Astrocyte (in vitro differentiated cells and primary cell): ENCODE results near the gene CTNND2. TPM values are rescaled to one million over a fixed set of nuclear protein-coding genes. Genes with fewer than 3 reads are reported as not detected.

Experiments used
- DNase-seq: peaks from one replicate; pipeline ENCODE4 v3.0.0-alpha.2; 2010; ENCODE audit warnings: low read depth
- FAIRE-seq: peaks from 2 replicates; lab custom pipeline; 2011; peaks lifted over from hg19 to GRCh38; lab: Jason Lieb, UNC
- H2AFZ ChIP-seq: 2 replicates; pipeline ENCODE4 v1.6.0; 2012; ENCODE audit warnings: low read depth, low read length, inconsistent platforms
- H3K27ac ChIP-seq: 2 replicates; pipeline ENCODE4 v1.5.1; 2011; ENCODE audit warnings: low read depth, low read length, inconsistent platforms
- H3K27me3 ChIP-seq: 2 replicates; pipeline ENCODE4 v1.6.0; 2011; ENCODE audit warnings: low read length, inconsistent platforms; ENCODE audit not compliant: insufficient read depth
- H3K36me3 ChIP-seq: 2 replicates; pipeline ENCODE4 v1.5.1; 2011; ENCODE audit warnings: low read length, inconsistent platforms; ENCODE audit not compliant: insufficient read depth
- H3K4me1 ChIP-seq: 2 replicates; pipeline ENCODE4 v1.5.1; 2011; ENCODE audit warnings: low read length, inconsistent platforms; ENCODE audit not compliant: insufficient read depth
- H3K4me2 ChIP-seq: 2 replicates; pipeline ENCODE4 v1.6.0; 2012; ENCODE audit warnings: low read length, inconsistent platforms
- H3K4me3 ChIP-seq: 2 replicates; pipeline ENCODE4 v1.5.1; 2011; ENCODE audit warnings: low read depth, mild to moderate bottlenecking, low read length, inconsistent platforms; ENCODE audit not compliant: insufficient read depth
- H3K79me2 ChIP-seq: 2 replicates; pipeline ENCODE4 v1.6.0; 2012; ENCODE audit warnings: mild to moderate bottlenecking, low read length, inconsistent platforms; ENCODE audit not compliant: insufficient read depth
- H3K9ac ChIP-seq: 2 replicates; pipeline ENCODE4 v1.6.0; 2012; ENCODE audit warnings: mild to moderate bottlenecking, low read length, inconsistent platforms
- H3K9me3 ChIP-seq: 2 replicates; pipeline ENCODE4 v1.5.1; 2012; ENCODE audit warnings: low read depth, mild to moderate bottlenecking, low read length, inconsistent platforms; ENCODE audit not compliant: insufficient read depth
- H4K20me1 ChIP-seq: 2 replicates; pipeline ENCODE4 v1.6.0; 2012; ENCODE audit warnings: low read length, inconsistent platforms; ENCODE audit not compliant: insufficient read depth
- H3K27ac Mint-ChIP-seq: one replicate; pipeline ENCODE4 v1.8.0; 2021; ENCODE audit warnings: mild to moderate bottlenecking, mixed read lengths; ENCODE audit not compliant: unreplicated experiment
- H3K27me3 Mint-ChIP-seq: one replicate; pipeline ENCODE4 v1.8.0; 2021; ENCODE audit warnings: low read depth, mixed read lengths; ENCODE audit not compliant: unreplicated experiment
- H3K36me3 Mint-ChIP-seq: one replicate; pipeline ENCODE4 v1.8.0; 2021; ENCODE audit warnings: low read depth, mixed read lengths; ENCODE audit not compliant: unreplicated experiment
- H3K4me1 Mint-ChIP-seq: one replicate; pipeline ENCODE4 v1.8.0; 2021; ENCODE audit warnings: low read depth, mixed read lengths; ENCODE audit not compliant: unreplicated experiment
- H3K4me3 Mint-ChIP-seq: one replicate; pipeline ENCODE4 v1.8.0; 2021; ENCODE audit warnings: mild to moderate bottlenecking, moderate library complexity, mixed read lengths; ENCODE audit not compliant: unreplicated experiment
- H3K9me3 Mint-ChIP-seq: one replicate; pipeline ENCODE4 v1.8.0; 2021; ENCODE audit warnings: mild to moderate bottlenecking, mixed read lengths; ENCODE audit not compliant: unreplicated experiment
- CTCF ChIP-seq: IDR thresholded peaks from 2 replicates; pipeline ENCODE4 v1.5.1; 2011; ENCODE audit warnings: low read depth, mild to moderate bottlenecking, inconsistent platforms, low read length, moderate library complexity; ENCODE audit not compliant: insufficient read depth
- EZH2 ChIP-seq: IDR thresholded peaks from 2 replicates; pipeline ENCODE4 v1.6.1; 2012; ENCODE audit warnings: mild to moderate bottlenecking, low read length, inconsistent platforms; ENCODE audit not compliant: insufficient read depth
- total RNA-seq: library from RNA; stranded (reverse); gene quantifications from 2 replicates; pipeline ENCODE4 v1.2.1, GENCODE V29; 2021

Gene CTNND2
- total RNA-seq, 1 donor from 2014 or later, result 4.5 TPM

GRCh38 chr5:11646141-11646540 lies 258.1 kb downstream of the CTNND2 start:
- H3K27me3 ChIP-seq, result peaks cover 2% of the 10 kb centered on the region
- Mint-ChIP-seq H3K9me3 (no peaks in the 10 kb centered on the region), H3K36me3 (no peaks in the 10 kb centered on the region), H3K27ac (no peak overlapping the region), H3K4me1 (no peaks in the 10 kb centered on the region), H3K27me3 (no peaks in the 10 kb centered on the region), H3K4me3 (no peak overlapping the region)
- H4K20me1 ChIP-seq, result no peaks in the 10 kb centered on the region
- no peaks in the 10 kb centered on the region for H3K36me3 ChIP-seq
- H3K4me1 ChIP-seq, result no peaks in the 10 kb centered on the region
- H3K79me2 ChIP-seq, result no peaks in the 10 kb centered on the region
- no peak for TF ChIP-seq EZH2
- no peak for TF ChIP-seq CTCF
- H3K4me3 ChIP-seq, result no peak overlapping the region
- H3K27ac ChIP-seq, result no peak overlapping the region
- FAIRE-seq (no peak), DNase-seq (no peak)
- no peaks in the 10 kb centered on the region for H3K9me3 ChIP-seq
- H2AFZ ChIP-seq, result no peak overlapping the region
- H3K4me2 ChIP-seq, result no peak overlapping the region
- no peak overlapping the region for H3K9ac ChIP-seq

GRCh38 chr5:11642438-11642837 lies 261.8 kb downstream of the CTNND2 start:
- no peaks in the 10 kb centered on the region for H3K4me1 ChIP-seq
- H3K9me3 ChIP-seq, result no peaks in the 10 kb centered on the region
- H3K4me1 Mint-ChIP-seq, result no peaks in the 10 kb centered on the region
- H3K27ac ChIP-seq, result no peak overlapping the region
- no peaks in the 10 kb centered on the region for H4K20me1 ChIP-seq
- H3K36me3 Mint-ChIP-seq, result no peaks in the 10 kb centered on the region
- no peak overlapping the region for H3K9ac ChIP-seq
- no peak overlapping the region for H3K4me3 ChIP-seq
- no peak overlapping the region for H2AFZ ChIP-seq
- no peaks in the 10 kb centered on the region for H3K27me3 Mint-ChIP-seq
- H3K4me3 Mint-ChIP-seq, result no peak overlapping the region
- peaks cover 2% of the 10 kb centered on the region for H3K27me3 ChIP-seq
- no peak for FAIRE-seq
- no peak for DNase-seq
- TF ChIP-seq EZH2 (no peak), CTCF (no peak)
- no peak overlapping the region for H3K4me2 ChIP-seq
- no peaks in the 10 kb centered on the region for H3K79me2 ChIP-seq
- H3K36me3 ChIP-seq, result no peaks in the 10 kb centered on the region
- H3K27ac Mint-ChIP-seq, result peak overlapping the region; percentile 38
- no peaks in the 10 kb centered on the region for H3K9me3 Mint-ChIP-seq

- Histone ChIP-seq H3K27ac (no peak overlapping the region), H3K9ac (no peak overlapping the region), H3K4me2 (no peak overlapping the region), H3K79me2 (no peaks in the 10 kb centered on the region), H3K4me3 (no peak overlapping the region), H3K4me1 (no peaks in the 10 kb centered on the region), H3K27me3 (no peaks in the 10 kb centered on the region), H3K9me3 (no peaks in the 10 kb centered on the region), H3K36me3 (no peaks in the 10 kb centered on the region), H4K20me1 (no peaks in the 10 kb centered on the region), H2AFZ (no peak overlapping the region)
- Mint-ChIP-seq H3K36me3 (no peaks in the 10 kb centered on the region), H3K27ac (no peak overlapping the region), H3K4me1 (no peaks in the 10 kb centered on the region), H3K4me3 (no peak overlapping the region), H3K27me3 (no peaks in the 10 kb centered on the region), H3K9me3 (no peaks in the 10 kb centered on the region)
- FAIRE-seq, result no peak
- no peak for TF ChIP-seq CTCF
- no peak for TF ChIP-seq EZH2
- DNase-seq, result no peak
These were observed 263.9 kb downstream of the CTNND2 start for GRCh38 chr5:11640158-11640873.
